Peyer's patch (tissue), 4 donors: ENCODE measurements around the gene SERPINB5. TPM values are rescaled to one million over a fixed set of nuclear protein-coding genes. Genes with fewer than 3 reads are reported as not detected.

Experiments
- DNase-seq, 3 donors: peaks; one replicate each; pipeline ENCODE4 v3.0.0-alpha.2; 2017 to 2019
- H3K27ac ChIP-seq, 4 donors: fragments of 200-600 bp; sonication (generic); one replicate each; pipeline ENCODE4 v1.5.1; 2016 to 2019
- H3K27me3 ChIP-seq, 2 donors: fragments of 200-600 bp; sonication (generic); one replicate each; pipeline ENCODE4 v1.5.1; 2019
- H3K36me3 ChIP-seq, 3 donors: fragments of 200-600 bp; sonication (generic); one replicate each; pipeline ENCODE4 v1.5.1; 2016 to 2019
- H3K4me1 ChIP-seq, 4 donors: fragments of 200-600 bp; sonication (generic); one replicate each; pipeline ENCODE4 v1.5.1; 2016 to 2019
- H3K4me3 ChIP-seq, 4 donors: fragments of 200-600 bp; sonication (generic); 1 replicate in 3 of 4; 2 replicates in 1 of 4; pipeline ENCODE4 v1.5.1; 2016 to 2019; ENCODE audit warnings: mild to moderate bottlenecking in 1 of 4
- H3K9me3 ChIP-seq, 4 donors: fragments of 200-600 bp; sonication (generic); one replicate each; pipeline ENCODE4 v1.5.1; 2016 to 2019; ENCODE audit warnings: mild to moderate bottlenecking in 1 of 4
- POLR2A ChIP-seq, 2 donors: fragments of 450-650 bp; IDR thresholded peaks; one replicate each; pipeline ENCODE4 v1.5.1; 2017; ENCODE audit warnings: antibody characterized with exemption in 2 of 2, mild to moderate bottlenecking in 2 of 2, moderate library complexity in 2 of 2
- total RNA-seq, 4 donors: library from RNA; depleted of rRNA; stranded (reverse); fragments of >200 nt; gene quantifications; one replicate each; pipeline ENCODE4 v1.1.0, GENCODE V29; 2016
- TF ChIP-seq, protein P1 (sequence below), 6 experiments: fragments of 450-650 bp in 4 of 6; fragments of 200-600 bp in 2 of 6; sonication (generic) in 1 of 6; IDR thresholded peaks; one replicate each; pipeline ENCODE4 v1.5.1; 2017 to 2019; ENCODE audit warnings: antibody characterized with exemption in 6 of 6, mild to moderate bottlenecking in 3 of 6, moderate library complexity in 1 of 6

Gene SERPINB5
- total RNA-seq, 4 donors from 2014 or later: 5.2 to 26.1 (median 14.7) TPM

DNA sequence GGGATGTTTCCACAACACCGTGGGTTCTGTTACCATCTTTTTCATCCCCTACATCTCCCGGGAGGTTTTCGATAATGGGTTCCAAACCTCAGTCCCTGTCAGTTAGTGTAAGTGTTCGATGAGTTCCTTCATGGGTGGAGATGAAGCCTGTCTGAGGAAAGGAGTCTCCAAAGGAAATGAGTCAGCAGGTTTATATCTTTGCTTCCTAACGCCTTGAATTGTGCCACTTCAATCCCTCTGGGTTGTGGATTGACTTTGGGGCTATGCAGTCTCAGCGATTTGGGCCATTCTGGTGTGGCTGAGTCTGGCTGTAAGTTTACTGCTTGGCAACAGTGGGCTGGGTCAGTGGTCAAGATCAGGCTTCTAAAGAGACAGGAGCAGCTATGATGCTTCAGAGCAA is 1.2 kb downstream of the SERPINB5 start:
- DNase-seq: no peak
- H3K9me3 ChIP-seq: no peaks in the 10 kb centered on the region
- no peaks in the 10 kb centered on the region for H3K36me3 ChIP-seq
- peak overlapping the region in 1 of 4 donors; percentile 49 for H3K4me3 ChIP-seq
- TF ChIP-seq POLR2A (IDR thresholded peaks at IDR 0.05): no peak
- TF ChIP-seq, protein P1, sequence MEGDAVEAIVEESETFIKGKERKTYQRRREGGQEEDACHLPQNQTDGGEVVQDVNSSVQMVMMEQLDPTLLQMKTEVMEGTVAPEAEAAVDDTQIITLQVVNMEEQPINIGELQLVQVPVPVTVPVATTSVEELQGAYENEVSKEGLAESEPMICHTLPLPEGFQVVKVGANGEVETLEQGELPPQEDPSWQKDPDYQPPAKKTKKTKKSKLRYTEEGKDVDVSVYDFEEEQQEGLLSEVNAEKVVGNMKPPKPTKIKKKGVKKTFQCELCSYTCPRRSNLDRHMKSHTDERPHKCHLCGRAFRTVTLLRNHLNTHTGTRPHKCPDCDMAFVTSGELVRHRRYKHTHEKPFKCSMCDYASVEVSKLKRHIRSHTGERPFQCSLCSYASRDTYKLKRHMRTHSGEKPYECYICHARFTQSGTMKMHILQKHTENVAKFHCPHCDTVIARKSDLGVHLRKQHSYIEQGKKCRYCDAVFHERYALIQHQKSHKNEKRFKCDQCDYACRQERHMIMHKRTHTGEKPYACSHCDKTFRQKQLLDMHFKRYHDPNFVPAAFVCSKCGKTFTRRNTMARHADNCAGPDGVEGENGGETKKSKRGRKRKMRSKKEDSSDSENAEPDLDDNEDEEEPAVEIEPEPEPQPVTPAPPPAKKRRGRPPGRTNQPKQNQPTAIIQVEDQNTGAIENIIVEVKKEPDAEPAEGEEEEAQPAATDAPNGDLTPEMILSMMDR (IDR thresholded peaks at IDR 0.05): no peak
- no peaks in the 10 kb centered on the region for H3K27me3 ChIP-seq
- no peaks in the 10 kb centered on the region for H3K4me1 ChIP-seq
- no peak overlapping the region for H3K27ac ChIP-seq

GRCh38 chr18:63479826-63480225 is 3.1 kb downstream of the SERPINB5 start:
- no peak overlapping the region for H3K27ac ChIP-seq
- H3K4me3 ChIP-seq: no peak overlapping the region
- no peak for DNase-seq
- H3K27me3 ChIP-seq: no peaks in the 10 kb centered on the region
- no peaks in the 10 kb centered on the region for H3K36me3 ChIP-seq
- no peaks in the 10 kb centered on the region for H3K9me3 ChIP-seq
- TF ChIP-seq POLR2A (IDR thresholded peaks at IDR 0.05): no peak
- TF ChIP-seq, protein P1 (IDR thresholded peaks at IDR 0.05): no peak
- H3K4me1 ChIP-seq: no peaks in the 10 kb centered on the region

- H3K36me3 ChIP-seq: no peaks in the 10 kb centered on the region
- no peak overlapping the region for H3K27ac ChIP-seq
- no peak for TF ChIP-seq POLR2A (IDR thresholded peaks at IDR 0.05)
- TF ChIP-seq, protein P1 (IDR thresholded peaks at IDR 0.05): no peak
- H3K4me3 ChIP-seq: no peak overlapping the region
- H3K27me3 ChIP-seq: no peaks in the 10 kb centered on the region
- no peak for DNase-seq
- no peaks in the 10 kb centered on the region for H3K4me1 ChIP-seq
- H3K9me3 ChIP-seq: no peaks in the 10 kb centered on the region
Observed at GRCh38 chr18:63480476-63480875, 3.7 kb downstream of the SERPINB5 start.

DNA sequence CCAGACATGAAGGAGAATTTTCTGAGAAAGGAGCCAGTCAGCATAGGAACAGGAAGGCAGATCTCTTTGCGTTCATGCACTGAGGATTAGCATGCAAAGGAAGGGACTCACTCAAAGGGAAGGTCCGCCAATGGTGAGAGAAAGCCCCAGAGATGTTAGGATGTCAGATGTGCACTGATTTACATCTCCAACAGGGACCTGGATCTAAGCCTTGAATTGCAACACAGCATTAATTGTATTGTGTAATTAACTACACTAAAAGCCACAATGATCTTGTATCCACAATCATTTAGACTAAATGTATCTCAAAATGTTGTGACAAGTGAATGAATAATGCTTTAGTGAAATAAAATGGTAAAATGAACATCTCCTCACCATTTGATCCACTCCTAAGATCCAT is 4.2 kb downstream of the SERPINB5 start:
- no peaks in the 10 kb centered on the region for H3K4me1 ChIP-seq
- H3K36me3 ChIP-seq: no peaks in the 10 kb centered on the region
- DNase-seq: no peak
- H3K27me3 ChIP-seq: no peaks in the 10 kb centered on the region
- no peak overlapping the region for H3K27ac ChIP-seq
- no peak overlapping the region for H3K4me3 ChIP-seq
- no peak for TF ChIP-seq POLR2A (IDR thresholded peaks at IDR 0.05)
- TF ChIP-seq, protein P1 (IDR thresholded peaks at IDR 0.05): no peak
- H3K9me3 ChIP-seq: no peaks in the 10 kb centered on the region

- Histone ChIP-seq H3K9me3 (no peaks in the 10 kb centered on the region), H3K36me3 (no peaks in the 10 kb centered on the region), H3K27me3 (no peaks in the 10 kb centered on the region), H3K27ac (peak overlapping the region in 1 of 4 donors; percentile 45), H3K4me3 (no peak overlapping the region), H3K4me1 (peaks cover 0 to 5% (median 0%) of the 10 kb centered on the region in 4 donors)
- no peak for DNase-seq
- no peak for TF ChIP-seq POLR2A (IDR thresholded peaks at IDR 0.05)
- TF ChIP-seq, protein P1 (IDR thresholded peaks at IDR 0.05): no peak
Observed at GRCh38 chr18:63487676-63488075, 10.9 kb downstream of the SERPINB5 start.

- DNase-seq: no peak
- Histone ChIP-seq H3K4me3 (no peak overlapping the region), H3K9me3 (no peaks in the 10 kb centered on the region), H3K27ac (peak overlapping the region in 1 of 4 donors; percentile 45), H3K36me3 (no peaks in the 10 kb centered on the region), H3K4me1 (peaks cover 0 to 5% (median 0%) of the 10 kb centered on the region in 4 donors), H3K27me3 (no peaks in the 10 kb centered on the region)
- TF ChIP-seq, protein P1 (IDR thresholded peaks at IDR 0.05): no peak
- no peak for TF ChIP-seq POLR2A (IDR thresholded peaks at IDR 0.05)
Observed at GRCh38 chr18:63488160-63488559, 11.4 kb downstream of the SERPINB5 start.
